Fibroblast of skin of right biceps (primary cell): ENCODE measurements around the gene SH2D6.
"Not testable (repeated sequence)": the region's sequence is repeated elsewhere in the genome, so short reads cannot be mapped to it uniquely, and the experiment has no call there.

Experiments
- DNase-seq: peaks from one replicate; pipeline ENCODE4 v3.0.0-alpha.2; 2013

Gene SH2D6

DNA sequence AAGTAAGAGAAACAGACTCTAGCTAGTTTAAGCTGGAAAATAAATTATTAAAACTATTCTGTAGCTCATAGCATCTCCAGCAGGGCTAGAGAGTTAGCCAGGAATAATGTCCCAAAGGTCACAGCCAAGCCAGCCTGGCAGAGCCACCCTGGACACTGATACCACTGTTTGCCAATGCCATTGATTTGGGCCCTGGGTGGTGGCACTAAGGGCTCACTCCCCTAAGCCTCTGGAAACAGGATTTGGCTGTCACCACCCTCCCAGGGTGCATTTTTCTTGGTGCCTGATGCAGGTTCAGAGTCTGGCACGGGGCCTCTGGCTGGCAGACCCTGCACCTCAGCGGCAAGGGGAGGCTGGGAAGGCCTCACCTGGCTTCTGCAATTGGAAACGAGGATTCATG is 7.1 kb downstream of the SH2D6 start:
- DNase-seq: no peak

DNA sequence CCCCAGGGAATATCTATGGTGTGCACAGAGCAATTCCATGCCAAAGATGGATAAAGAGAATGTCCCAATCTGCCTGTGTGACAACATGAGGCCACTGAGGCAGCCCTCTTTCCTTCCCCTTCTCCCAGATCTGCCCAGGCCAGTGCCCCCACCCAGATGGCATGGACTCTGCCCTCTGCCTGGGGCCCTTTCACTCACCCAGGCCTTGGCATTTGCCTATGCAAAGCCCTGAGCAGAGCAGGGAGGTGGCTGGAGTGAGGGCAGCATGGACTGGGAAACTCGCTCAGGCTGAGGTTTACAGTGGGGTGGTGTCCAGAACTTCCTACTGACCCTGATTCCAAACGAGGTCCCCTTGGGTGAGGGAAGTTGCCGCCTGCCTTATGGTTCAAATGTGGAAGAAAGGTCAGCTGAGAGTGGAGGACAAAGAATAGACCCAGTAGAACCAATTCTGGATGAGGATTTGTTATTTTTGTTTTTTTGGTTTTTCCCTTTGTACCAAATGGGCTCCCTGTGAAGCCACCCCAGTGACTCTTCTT is 8.9 kb downstream of the SH2D6 start:
- DNase-seq: no peak

DNA sequence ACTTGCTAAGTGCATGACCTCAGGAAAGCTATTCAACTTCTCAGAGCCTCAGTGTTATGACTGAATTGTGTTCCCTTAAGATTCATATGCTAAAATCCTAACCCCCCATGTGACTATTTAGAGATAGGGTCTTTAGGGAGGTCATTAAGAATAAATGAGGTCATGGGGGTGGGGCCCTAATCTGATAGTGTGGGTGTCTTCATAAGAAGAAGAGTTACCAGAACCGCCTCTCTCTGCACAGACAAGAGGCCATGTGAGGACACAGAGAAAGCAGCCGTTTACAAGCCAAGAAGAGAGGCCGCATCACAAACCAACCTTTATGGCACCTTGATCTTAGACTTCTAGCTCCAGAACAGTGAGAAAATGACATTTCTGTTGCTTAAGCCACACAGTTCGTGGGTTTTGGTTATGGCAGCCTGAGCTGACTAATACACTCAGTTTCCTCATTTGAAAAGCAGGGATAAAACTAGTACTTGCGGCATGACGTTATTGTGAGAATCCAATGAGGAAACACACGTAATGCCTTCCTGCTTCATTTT is 9.9 kb downstream of the SH2D6 start:
- DNase-seq: no peak

- DNase-seq: no peak
Observed at GRCh38 chr2:85429213-85429923, 10.9 kb downstream of the SH2D6 start.

DNA sequence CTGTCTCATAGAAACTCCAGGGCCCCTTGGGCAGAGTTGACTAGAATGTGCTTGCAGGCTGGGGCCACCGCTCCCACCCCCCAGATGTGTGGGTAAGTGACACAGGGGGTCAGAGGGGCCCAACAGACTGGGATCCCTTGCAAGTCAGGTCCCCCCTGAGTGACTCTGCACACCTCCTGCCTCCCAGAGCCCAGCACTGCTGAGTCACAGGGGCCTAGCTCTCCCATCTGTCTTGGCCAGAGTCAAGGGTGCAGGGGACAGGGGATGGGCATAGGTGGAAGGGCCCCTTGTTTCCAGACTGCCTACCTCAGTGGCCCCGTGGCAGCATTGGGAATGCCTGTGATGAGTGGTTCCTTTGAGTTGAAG is 11.4 kb downstream of the SH2D6 start:
- no peak for DNase-seq

DNA sequence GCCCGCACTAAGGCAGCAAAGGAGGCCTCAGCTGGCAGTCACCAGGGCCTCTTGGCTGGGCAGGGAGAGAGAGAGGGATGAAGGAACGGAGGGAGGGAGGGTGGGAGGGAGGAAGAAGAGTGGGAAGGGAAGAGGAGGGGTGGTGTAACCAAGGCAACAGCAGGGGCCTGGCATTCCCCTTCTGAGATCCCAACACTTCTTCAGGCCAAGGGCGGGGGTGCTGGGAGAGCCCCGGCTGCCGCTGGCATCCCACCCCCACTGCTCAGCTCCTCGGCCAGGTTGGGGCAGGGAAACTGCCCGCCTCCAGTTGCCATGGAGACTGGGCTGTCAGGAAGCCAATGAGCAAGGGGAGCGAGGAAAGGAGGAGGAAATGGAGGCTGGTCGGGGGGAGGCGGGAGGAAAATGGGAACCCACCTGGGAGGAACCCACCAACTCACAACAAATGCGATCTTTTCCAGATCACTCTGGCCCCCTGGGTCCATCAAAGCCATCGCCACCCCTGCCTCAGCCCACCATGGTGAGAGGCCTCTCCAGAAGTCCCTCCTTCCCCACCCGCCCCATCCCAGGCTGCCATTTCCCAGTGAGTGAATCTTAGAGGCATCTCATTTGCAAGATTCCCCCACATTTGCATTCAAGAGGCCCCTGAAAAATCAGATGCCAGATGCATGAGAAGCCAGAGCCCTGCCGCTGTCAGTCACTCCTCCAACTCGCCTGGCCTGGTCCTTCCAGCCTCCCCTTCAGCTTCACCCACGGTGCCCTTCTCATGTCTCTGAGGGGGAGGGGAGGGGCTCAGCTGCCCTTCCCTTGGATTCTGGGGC is 12.4 kb downstream of the SH2D6 start:
- peak; percentile 39 for DNase-seq

DNA sequence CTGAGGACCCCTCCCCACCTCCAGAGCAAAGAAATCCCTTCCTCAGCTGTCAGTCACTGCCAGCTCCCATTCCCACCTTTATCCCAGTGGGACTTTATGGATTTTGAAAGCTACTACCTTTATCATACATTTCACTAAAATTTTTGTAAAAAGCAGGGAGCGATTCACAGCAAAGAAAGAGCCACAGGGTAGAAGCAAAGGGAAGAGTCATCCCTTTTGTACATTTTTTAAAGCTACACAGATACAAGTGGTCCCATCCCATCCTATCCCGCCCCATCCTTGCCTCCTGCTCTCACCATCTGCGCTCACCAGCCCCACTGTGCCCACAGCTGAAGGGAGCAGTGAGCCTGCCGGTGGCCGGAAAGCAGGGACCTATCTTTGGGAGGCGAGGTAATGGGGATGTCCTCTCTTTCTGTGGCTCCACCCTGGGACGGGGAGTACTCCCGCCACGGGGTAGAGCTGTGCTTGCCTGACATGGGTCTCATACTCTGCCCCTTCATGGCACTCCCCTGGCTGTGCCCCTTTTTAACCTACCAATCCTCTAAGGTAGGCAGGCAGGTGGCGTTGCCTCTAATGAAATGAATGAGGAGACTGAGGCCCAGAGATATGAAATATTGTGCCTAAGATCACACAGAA is 13.2 kb downstream of the SH2D6 start:
- DNase-seq: no peak

- peak; percentile 55 for DNase-seq
Observed at GRCh38 chr2:85433511-85434089, 15.1 kb downstream of the SH2D6 start.

GRCh38 chr2:85434696-85435095 is 16.2 kb downstream of the SH2D6 start:
- no peak for DNase-seq

GRCh38 chr2:85435220-85435958 is 16.9 kb downstream of the SH2D6 start:
- DNase-seq: no peak

- DNase-seq: no peak
Observed at GRCh38 chr2:85435981-85436835, 17.7 kb downstream of the SH2D6 start.

DNA sequence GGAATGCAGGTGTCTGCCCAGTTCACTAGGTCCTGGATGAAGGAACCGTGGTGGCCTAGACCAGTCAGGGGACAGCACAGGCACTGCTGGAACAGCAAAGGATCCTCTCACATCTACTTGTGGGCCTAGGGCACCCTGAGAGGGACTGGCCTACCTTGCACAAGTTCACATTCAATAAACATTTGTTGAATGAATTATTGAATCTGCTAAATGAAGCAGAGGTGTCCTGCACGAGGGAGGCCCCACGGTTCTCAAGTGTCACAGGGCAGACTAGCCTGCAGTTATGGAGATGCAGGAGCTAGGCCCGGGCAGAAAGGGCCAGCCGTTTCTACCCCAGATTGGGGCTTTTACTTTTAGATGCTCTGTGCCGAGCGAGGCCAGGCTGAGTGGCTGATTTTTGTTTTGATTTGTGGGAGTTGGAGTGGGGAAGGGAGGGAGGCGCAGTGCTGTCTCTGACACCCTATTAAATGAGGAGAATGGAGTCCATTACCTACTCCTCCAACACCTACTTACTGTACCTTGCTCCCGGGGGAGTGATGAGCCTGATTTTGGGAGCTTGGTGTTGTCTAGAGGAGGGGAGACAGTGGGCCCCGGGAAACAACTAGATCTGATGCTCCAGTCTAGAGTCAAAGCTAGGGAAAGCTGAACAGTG is 18.4 kb downstream of the SH2D6 start:
- no peak for DNase-seq

DNA sequence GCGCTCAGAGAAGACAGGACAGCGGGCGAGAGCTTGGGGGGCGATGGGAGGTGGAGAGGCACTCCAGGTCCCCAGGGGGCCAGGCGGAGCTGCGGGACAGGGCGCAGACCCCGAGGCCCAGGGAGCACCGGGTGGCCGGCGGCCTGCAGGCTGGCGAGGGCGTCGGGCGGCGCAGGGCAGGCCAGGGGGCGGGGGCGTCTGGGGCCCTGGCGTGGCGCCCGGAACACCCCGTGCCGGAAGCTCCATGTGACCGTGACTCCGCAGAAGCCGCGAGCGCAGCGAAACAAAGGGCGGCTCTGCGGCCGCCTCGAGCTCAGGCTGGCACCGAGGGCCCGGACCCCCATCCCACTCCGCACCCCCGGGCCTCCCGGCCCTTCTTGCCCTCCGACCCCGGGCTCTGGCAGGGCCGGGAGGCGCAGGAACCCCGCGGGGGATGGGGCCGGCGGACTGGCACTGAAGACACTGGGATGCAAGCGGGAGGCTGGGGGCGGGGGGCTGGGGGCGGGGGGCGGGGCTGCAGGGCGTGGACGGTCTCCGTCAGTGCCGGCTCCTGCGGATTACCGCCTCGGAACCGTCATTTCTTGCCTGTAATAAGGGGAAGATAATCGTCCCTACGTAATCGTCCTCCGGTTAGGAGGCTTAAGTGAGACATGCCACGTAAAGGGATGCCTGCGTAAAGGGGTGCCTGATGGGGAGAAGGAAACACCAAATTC is 19.1 kb downstream of the SH2D6 start:
- DNase-seq: peak; percentile 79

DNA sequence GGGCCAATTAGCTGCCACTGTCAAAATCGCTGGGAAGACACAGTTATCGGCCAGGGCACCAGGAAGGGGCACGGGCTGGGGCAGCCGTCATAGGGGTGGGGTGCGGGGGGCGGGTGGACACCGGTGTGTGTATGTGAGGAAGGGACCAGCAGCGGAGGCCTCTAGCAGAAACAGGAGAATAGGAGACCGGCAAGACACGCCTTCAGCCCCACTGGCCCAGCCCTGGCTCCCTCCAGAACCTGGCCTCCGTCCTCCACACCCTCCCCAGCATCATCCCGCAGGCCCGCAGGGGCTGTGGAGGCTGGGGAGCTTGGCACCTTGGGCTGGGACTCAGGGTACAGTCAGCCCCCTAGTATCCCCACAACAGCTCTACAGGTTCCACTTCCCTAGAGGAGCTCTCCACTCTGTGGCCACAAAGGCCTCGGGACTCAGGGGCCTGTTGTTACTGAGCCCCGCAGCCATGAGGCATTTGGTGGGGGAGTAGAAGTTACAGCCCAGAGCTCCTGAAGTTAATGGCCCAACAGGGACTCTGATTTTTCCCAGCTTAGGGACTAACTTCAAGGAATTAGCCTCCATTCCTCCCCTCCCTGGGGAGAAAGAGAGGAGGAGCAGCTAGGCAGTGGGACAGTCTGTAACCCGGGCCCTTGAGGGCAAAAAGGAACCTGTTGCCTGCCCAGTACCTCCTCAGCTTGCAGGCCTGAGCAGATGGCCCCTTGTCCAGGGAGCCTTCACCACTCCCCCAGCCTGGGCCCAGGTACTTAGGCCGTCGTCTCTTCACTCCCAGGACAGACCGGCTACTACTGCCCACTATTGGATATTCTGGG is 19.9 kb downstream of the SH2D6 start:
- DNase-seq: no peak

GRCh38 chr2:85439025-85439472 is 20.5 kb downstream of the SH2D6 start:
- DNase-seq: no peak

DNA sequence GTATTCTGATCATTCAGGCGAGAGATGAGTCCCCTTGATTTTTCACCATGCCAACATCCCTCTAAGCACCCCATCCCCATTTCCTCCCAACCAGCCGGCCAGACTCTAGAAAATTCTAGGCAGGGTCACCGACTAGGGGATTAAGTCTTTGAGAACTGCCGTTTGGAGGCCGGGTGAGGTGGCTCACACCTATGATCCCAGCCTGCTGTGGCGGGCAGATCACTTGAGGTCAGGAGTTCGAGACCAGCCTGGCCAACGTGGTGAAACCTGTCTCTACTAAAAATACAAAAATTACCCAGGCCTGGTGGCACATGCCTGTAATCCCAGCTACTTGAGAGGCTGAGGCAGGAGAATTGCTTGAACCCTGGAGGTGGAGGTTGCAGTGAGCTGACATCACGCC is 21.1 kb downstream of the SH2D6 start:
- DNase-seq: not testable (repeated sequence)

GRCh38 chr2:85439986-85440385 is 21.5 kb downstream of the SH2D6 start:
- no peak for DNase-seq

DNA sequence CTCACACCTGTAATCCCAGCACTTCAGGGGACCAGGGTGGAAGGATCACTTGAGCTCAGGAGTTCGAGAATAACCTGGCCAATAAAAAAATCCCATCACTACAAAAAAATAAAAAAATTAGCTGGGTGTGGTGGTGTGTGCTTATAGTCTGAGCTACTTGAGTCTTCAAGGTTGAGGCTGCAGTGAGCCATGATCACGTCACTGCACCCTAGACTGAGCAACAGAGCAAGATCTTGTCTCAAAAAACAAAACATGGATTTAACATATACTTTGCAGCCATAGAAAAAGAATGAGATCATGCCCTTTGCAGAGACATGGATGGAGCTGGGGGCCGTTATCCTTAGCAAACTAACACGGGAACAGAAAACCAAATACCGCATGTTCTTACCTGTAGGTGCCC is 22.2 kb downstream of the SH2D6 start:
- no peak for DNase-seq

- no peak for DNase-seq
Observed at GRCh38 chr2:85441864-85442263, 23.4 kb downstream of the SH2D6 start.
